GM19193 (cell line): ENCODE results near the gene CNPY4.

Experiments used
- POLR2A ChIP-seq: IDR thresholded peaks from 4 replicates; pipeline ENCODE4 v1.6.1; 2011; ENCODE audit not compliant: insufficient read depth, insufficient read length; ENCODE audit errors: extremely low read depth

The CNPY4 gene

DNA sequence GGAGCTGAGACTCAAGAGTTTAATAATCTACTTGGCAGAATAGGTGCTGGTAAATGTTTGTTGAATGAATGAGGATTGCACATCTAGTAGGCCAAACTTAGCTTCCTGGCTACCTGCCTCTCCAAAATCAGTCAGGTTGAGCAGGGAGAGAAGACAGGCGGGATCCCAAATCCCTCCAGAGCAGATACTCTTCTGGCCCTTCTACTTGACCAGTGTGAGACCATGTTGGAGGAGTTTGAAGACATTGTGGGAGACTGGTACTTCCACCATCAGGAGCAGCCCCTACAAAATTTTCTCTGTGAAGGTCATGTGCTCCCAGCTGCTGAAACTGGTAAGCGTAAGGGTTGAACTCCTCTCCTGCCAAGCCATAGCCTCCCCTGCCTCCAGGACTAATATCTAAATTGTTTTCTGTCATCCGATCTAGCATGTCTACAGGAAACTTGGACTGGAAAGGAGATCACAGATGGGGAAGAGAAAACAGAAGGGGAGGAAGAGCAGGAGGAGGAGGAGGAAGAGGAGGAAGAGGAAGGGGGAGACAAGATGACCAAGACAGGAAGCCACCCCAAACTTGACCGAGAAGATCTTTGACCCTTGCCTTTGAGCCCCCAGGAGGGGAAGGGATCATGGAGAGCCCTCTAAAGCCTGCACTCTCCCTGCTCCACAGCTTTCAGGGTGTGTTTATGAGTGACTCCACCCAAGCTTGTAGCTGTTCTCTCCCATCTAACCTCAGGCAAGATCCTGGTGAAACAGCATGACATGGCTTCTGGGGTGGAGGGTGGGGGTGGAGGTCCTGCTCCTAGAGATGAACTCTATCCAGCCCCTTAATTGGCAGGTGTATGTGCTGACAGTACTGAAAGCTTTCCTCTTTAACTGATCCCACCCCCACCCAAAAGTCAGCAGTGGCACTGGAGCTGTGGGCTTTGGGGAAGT is 5.1 kb downstream of the CNPY4 start:
- no peak for TF ChIP-seq POLR2A

DNA sequence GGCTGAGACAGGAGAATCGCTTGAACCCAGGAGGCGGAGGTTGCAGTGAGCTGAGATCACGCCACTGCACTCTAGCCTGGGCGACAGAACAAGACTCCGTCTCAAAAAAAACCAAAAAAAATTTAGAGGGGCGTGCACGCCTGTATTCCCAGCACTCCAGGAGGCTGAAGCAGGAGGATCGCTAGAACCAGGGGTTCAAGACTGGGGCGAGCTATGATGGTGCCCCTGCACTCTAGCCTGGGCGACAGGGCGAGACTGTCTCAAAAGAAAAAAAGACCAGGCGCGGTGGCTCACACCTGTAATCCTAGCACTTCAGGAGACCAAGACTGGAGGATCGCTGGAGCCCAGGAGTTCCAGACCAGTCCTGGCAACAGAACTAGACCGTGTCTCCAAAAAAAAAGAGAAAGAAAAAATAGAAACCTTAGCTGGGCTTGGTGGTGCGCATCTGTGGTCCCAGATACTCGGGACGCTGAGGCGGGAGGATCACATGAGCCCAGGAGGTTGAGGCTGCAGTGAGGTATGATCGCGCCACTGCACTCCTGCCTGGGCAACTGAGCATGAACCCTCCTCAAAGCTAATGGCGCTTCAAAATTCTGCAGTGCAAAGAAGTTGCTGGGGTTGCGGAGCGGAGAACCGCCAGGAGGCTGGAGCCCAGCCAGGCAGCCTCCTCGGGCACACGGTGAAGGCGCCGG is 7.0 kb downstream of the CNPY4 start:
- no peak for TF ChIP-seq POLR2A

DNA sequence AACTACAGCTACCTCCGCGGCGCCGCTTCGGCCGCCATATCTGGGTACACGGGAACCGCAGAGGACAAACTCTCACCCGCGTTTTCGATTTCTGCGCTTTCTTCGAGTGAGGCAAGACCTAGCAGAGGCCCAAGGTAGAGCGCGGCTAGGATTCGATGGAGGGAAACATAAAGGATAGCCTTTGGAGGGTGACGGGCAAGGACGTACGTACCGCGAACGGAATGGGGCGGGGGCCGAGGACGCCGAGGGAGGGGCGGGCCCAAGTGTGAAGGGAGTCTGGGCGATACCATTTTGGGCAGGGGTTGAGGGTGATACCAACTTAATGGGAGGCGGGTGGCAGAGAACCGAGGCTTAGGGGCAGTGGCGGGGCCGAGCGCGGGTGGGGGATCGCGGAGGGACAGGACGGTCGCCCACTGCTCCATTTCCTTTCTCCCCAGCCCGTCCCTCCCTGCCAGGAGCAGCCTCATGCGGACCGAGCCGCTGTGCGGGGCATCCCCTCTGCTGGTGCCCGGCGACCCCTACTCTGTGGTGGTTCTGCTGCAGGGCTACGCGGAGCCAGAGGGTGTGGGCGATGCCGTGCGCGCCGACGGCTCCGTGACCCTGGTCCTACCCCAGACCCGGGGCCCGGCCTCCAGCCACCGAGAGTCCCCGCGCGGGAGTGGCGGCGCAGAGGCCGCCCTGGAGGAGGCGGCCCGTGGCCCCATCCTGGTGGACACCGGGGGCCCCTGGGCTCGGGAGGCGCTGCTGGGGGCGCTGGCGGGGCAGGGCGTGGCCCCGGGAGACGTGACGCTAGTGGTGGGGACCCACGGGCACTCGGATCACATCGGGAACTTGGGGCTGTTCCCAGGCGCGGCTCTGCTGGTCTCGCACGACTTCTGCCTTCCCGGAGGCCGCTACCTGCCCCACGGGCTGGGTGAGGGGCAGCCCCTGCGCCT is 7.8 kb downstream of the CNPY4 start, which contains the start of gene MBLAC1:
Gene MBLAC1 (plus strand): TSS at position 37 of the 935 bp plus-strand sequence. CDS start 429 bp downstream, at position 466.
- peak; percentile 87 for TF ChIP-seq POLR2A

GRCh38 chr7:100127866-100128636 is 8.6 kb downstream of the CNPY4 start:
- no peak for TF ChIP-seq POLR2A

DNA sequence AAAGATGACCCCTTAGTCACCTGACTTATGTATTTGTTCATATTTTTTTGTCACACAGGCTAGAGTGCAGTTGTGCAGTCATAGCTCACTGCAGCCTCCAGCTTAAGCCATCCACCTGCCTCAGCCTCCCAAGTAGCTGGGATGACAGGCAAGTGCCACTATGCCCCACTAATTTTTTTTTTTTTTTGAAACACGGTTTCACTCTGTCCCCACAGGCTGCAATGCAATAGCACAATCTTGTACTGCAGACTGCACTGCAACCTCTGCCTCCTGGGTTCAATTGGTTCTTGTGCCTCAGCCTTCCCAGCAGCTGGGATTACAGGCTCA is 9.2 kb downstream of the CNPY4 start:
- TF ChIP-seq POLR2A = no peak

DNA sequence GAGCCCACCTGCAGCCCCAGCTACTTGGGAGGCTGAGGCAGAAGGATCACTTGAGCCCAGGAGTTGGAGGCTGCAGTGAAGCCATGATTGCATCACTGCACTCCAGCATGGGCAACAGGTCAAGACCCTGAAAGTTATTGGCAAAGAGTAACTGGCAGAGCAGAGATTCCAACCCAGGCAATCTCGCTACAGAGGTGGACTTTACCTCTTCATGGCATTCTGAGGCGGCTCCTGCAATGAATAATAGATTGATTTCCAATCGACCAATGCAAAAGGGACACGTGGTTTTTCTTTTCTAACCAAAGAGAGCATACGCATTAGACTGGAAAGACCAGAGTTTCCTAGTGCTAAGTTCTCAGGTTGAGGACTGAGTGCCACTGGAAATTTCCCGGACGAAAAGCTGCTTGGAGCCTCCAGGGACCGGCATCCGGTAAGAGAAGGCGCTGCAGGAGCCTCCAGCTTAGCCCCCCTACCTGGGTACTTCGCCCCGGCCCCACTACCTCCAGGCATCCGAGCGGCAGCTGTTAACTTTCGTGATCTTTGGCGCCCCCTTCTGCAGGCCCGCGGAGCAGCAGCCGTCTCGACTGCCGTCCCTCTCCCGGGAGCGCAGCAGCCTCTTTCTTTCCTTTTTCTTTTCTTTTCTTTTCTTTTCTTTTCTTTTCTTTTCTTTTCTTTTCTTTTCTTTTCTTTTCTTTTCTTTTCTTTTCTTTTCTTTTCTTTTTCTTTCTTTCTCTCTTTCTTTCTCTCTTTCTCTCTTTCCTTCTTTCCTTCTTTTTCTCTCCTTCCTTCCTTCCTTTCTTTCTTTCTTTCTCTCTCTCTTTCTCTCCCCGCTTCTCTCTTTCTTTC is 11.4 kb downstream of the CNPY4 start:
- TF ChIP-seq POLR2A = no peak

DNA sequence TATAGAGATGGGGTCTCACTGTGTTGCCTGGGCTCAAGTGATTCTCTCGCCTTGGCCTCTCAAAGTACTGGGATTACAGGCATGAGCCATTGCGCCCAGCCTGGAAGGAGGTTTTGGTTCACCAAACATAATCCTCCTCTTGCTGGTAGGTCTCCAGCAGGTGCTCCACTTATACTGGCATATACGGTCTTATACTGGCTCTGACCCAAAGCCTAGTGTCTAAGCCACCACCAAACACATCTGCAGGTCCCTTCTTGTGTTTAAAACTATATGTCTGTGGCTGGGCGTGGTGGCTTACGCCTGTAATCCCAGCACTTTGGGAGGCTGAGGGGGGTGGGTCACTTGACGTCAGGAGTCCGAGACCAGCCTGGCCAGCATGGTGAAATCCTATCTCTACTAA is 12.7 kb downstream of the CNPY4 start:
- no peak for TF ChIP-seq POLR2A

GRCh38 chr7:100132697-100133151 is 13.3 kb downstream of the CNPY4 start:
- TF ChIP-seq POLR2A = no peak

DNA sequence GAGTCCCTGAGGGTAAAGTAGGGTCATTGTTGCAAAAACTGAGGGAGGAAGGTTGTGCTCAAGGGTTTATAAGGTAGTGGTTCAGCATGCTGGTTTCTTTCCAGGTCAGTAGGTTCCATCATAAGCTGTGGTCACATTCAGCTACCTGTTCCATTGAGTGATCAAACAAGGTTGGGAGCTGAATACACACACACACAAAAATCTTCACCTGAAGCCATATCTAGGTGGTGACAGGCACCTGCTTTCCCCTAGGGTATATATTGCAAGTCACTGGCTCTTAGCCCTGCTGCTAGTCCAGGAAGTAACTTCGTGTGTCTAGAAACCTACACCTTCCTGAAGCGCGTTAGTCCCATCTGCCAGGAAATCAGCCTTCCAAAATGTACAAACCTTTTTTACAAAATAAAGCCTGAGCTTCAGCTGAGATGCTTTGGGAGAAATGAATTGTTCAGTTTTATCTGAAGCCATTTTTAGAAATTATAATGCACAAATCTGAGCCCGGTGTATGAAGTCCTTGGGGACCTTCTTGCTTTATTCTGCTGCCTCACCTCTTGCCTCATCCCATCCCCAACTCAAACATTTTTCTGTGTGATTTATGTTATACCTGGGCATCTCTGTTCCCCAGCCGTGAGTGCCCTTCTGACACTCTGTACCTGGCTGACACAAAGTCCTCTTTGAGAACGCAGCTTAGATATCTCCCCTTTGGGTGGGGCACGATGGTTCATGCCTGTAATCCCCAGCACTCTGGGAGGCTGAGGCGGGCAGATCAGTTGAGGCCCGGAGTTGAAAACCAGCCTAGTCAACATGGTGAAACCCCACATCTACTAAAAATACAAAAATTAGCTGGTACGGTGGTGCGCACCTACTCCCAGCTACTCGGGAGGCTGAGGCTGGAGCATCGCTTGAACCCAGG is 18.7 kb downstream of the CNPY4 start:
- no peak for TF ChIP-seq POLR2A

GRCh38 chr7:100141555-100141949 is 22.1 kb downstream of the CNPY4 start:
- no peak for TF ChIP-seq POLR2A

GRCh38 chr7:100142461-100142860 is 23.0 kb downstream of the CNPY4 start:
- TF ChIP-seq POLR2A = no peak

DNA sequence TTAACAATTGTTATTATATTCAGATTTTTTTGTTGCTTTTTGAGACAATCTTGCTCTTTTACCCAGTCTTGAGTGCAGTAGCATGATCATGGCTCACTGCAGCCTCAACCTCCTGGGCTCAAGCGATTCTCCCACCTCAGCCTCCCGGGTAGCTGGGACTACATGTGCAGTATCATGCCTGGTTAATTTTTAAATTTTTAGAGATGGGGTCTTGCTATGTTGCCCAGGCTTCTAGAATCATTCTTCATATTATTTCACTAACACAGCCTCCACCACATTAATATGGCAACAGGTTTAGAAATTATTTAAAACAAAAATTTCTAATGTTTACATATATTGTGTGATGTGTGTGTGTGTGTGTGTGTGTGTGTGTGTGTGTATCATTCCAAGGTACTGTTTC is 27.8 kb downstream of the CNPY4 start:
- no peak for TF ChIP-seq POLR2A
